Naive thymus-derived CD8-positive, alpha-beta T cell (primary cell): ENCODE measurements around the gene PRSS33. TPM values are rescaled to one million over a fixed set of nuclear protein-coding genes. Genes with fewer than 3 reads are reported as not detected.
A peak's percentile ranks its signal among the peaks of the same experiment; 100 is the strongest.

ENCODE experiments used
- ATAC-seq, 2 donors: fragments of 150-1000 bp; cut with Tn5 transposase in 1 of 2; sonication (Bioruptor Pico), chemical (Tn5 transposase) in 1 of 2; 1 replicate in 1 of 2; 2 replicates in 1 of 2; pipeline ENCODE4 v1.10.0; 2021; ENCODE audit warnings: mild to moderate bottlenecking in 2 of 2, moderate library complexity in 2 of 2
- POLR2A ChIA-PET: fragments of 350-600 bp; sonication (Branson Sonifier 250); formaldehyde crosslinking; loops from one replicate; lab custom pipeline; 2021; ENCODE audit warnings: antibody characterized with exemption; lab: Charles Lee
- DNase-seq, 10 donors: peaks; one replicate each; pipeline versions ENCODE4 v3.0.0 to v3.0.0-alpha.2; 2020 to 2022
- H3K27ac Mint-ChIP-seq, 10 donors: one replicate each; pipeline ENCODE4 v1.8.0; 2020 to 2022; ENCODE audit warnings: mild to moderate bottlenecking in 10 of 10, mixed read lengths in 10 of 10, moderate library complexity in 4 of 10, inconsistent platforms in 1 of 10
- H3K27me3 Mint-ChIP-seq, 5 donors: one replicate each; pipeline ENCODE4 v1.8.0; 2021 to 2022; ENCODE audit warnings: mixed read lengths in 5 of 5
- H3K36me3 Mint-ChIP-seq, 3 donors: one replicate each; pipeline ENCODE4 v1.8.0; 2020 to 2022; ENCODE audit warnings: mixed read lengths in 3 of 3, mild to moderate bottlenecking in 2 of 3, inconsistent platforms in 1 of 3
- H3K4me1 Mint-ChIP-seq, 4 donors: one replicate each; pipeline ENCODE4 v1.8.0; 2021 to 2022; ENCODE audit warnings: mixed read lengths in 4 of 4
- H3K4me3 Mint-ChIP-seq, 10 donors: one replicate each; pipeline ENCODE4 v1.8.0; 2020 to 2022; ENCODE audit warnings: mild to moderate bottlenecking in 10 of 10, mixed read lengths in 10 of 10, moderate library complexity in 6 of 10, inconsistent platforms in 1 of 10
- H3K9me3 Mint-ChIP-seq, 9 donors: one replicate each; pipeline ENCODE4 v1.8.0; 2020 to 2022; ENCODE audit warnings: mixed read lengths in 9 of 9, mild to moderate bottlenecking in 3 of 9, inconsistent platforms in 1 of 9, moderate library complexity in 1 of 9
- polyA plus RNA-seq, 3 donors: library from polyadenylated mRNA; unstranded; fragments of 300-500 nt; fragmentation: Illumina TruSeq; gene quantifications; one replicate each; pipeline ENCODE4 v1.2.3, GENCODE V29; 2021
- total RNA-seq, 8 experiments: library from RNA in 2 of 8; stranded (reverse) in 2 of 8; gene quantifications; one replicate each; pipeline ENCODE4 v1.2.3 and lab custom pipeline; 2021 to 2026

The PRSS33 gene
- total RNA-seq: not detected
- under 1 TPM in 1 of 3 donors, not detected in 2; 0.99 TPM for polyA plus RNA-seq
- total RNA-seq (lab: John Stamatoyannopoulos, UW): 0 to 0.17 (median 0) reads per million in 6 experiments

- no peak for DNase-seq
- H3K36me3 Mint-ChIP-seq: no peaks in the 10 kb centered on the region
- no peak for ATAC-seq
- no peaks in the 10 kb centered on the region for H3K9me3 Mint-ChIP-seq
- peaks cover 3 to 14% (median 11%) of the 10 kb centered on the region in 4 donors for H3K4me1 Mint-ChIP-seq
- H3K27ac Mint-ChIP-seq: peak within 1 kb of the TSS in 4 of 10 donors; percentile 52 to 89 (median 64)
- peak within 1 kb of the TSS in 5 of 10 donors; percentile 11 to 92 (median 53) for H3K4me3 Mint-ChIP-seq
- peaks cover 4 to 24% (median 7%) of the 10 kb centered on the region in 5 donors for H3K27me3 Mint-ChIP-seq
- POLR2A ChIA-PET: interaction anchor here (0.7 to 0.9 kb wide), 2 partner anchors 9 to 69 kb away, joined by 3 read pairs; no protein-coding TSS in a partner anchor
These were observed at the start of gene PRSS33 for GRCh38 chr16:2787406-2787805. Gene PRSS33 (minus strand): TSS chr16:2787560. CDS start chr16:2786547, 1,013 bp downstream.

GRCh38 chr16:2836646-2837508 is 49.5 kb upstream of the PRSS33 start:
- POLR2A ChIA-PET: interaction anchor here (0.5 kb wide), 1 partner anchor 38 kb away, joined by 6 read pairs; no protein-coding TSS in a partner anchor
- DNase-seq (peak in 1 of 10 donors; percentile 34), ATAC-seq (no peak)
- no peaks in the 10 kb centered on the region for H3K36me3 Mint-ChIP-seq
- peak overlapping the region in 4 of 10 donors; percentile 30 to 41 (median 38) for H3K27ac Mint-ChIP-seq
- H3K9me3 Mint-ChIP-seq: no peaks in the 10 kb centered on the region
- H3K4me1 Mint-ChIP-seq: peaks cover 14 to 39% (median 32%) of the 10 kb centered on the region in 4 donors
- H3K27me3 Mint-ChIP-seq: peaks cover 0 to 14% (median 11%) of the 10 kb centered on the region in 5 donors
- H3K4me3 Mint-ChIP-seq: no peak overlapping the region

GRCh38 chr16:2835638-2836493 is 48.5 kb upstream of the PRSS33 start:
- Mint-ChIP-seq H3K4me3 (no peak overlapping the region), H3K4me1 (peaks cover 16 to 32% (median 25%) of the 10 kb centered on the region in 4 donors), H3K27ac (no peak overlapping the region), H3K9me3 (no peaks in the 10 kb centered on the region), H3K27me3 (peaks cover 0 to 16% (median 15%) of the 10 kb centered on the region in 5 donors), H3K36me3 (no peaks in the 10 kb centered on the region)
- POLR2A ChIA-PET: no interaction called here
- DNase-seq (peak in 1 of 10 donors; percentile 52), ATAC-seq (no peak)

- no peak overlapping the region for H3K27ac Mint-ChIP-seq
- H3K36me3 Mint-ChIP-seq: no peaks in the 10 kb centered on the region
- POLR2A ChIA-PET: no interaction called here
- ATAC-seq: no peak
- DNase-seq: no peak
- H3K4me1 Mint-ChIP-seq: peaks cover 15 to 25% (median 20%) of the 10 kb centered on the region in 4 donors
- H3K27me3 Mint-ChIP-seq: peaks cover 0 to 17% (median 16%) of the 10 kb centered on the region in 5 donors
- H3K4me3 Mint-ChIP-seq: no peak overlapping the region
- no peaks in the 10 kb centered on the region for H3K9me3 Mint-ChIP-seq
These were observed 47.6 kb upstream of the PRSS33 start for GRCh38 chr16:2834968-2835367.

GRCh38 chr16:2833776-2834175 is 46.4 kb upstream of the PRSS33 start:
- POLR2A ChIA-PET: no interaction called here
- Mint-ChIP-seq H3K4me3 (no peak overlapping the region), H3K9me3 (no peaks in the 10 kb centered on the region), H3K27me3 (peaks cover 0 to 20% (median 17%) of the 10 kb centered on the region in 5 donors), H3K4me1 (peaks cover 6 to 18% (median 14%) of the 10 kb centered on the region in 4 donors), H3K36me3 (no peaks in the 10 kb centered on the region), H3K27ac (no peak overlapping the region)
- DNase-seq: no peak
- ATAC-seq: no peak

- Mint-ChIP-seq H3K9me3 (no peaks in the 10 kb centered on the region), H3K4me1 (peaks cover 0 to 6% (median 1%) of the 10 kb centered on the region in 4 donors), H3K4me3 (no peak overlapping the region), H3K36me3 (no peaks in the 10 kb centered on the region), H3K27ac (no peak overlapping the region), H3K27me3 (peaks cover 0 to 14% (median 9%) of the 10 kb centered on the region in 5 donors)
- DNase-seq: no peak
- ATAC-seq: no peak
- POLR2A ChIA-PET: interaction anchor here (0.6 kb wide), 1 partner anchor 44 kb away, joined by 3 read pairs; no protein-coding TSS in a partner anchor
These were observed 43.8 kb upstream of the PRSS33 start for GRCh38 chr16:2831203-2831602.

GRCh38 chr16:2830355-2830695 is 43.0 kb upstream of the PRSS33 start:
- Mint-ChIP-seq H3K4me1 (peaks cover 0 to 6% (median 1%) of the 10 kb centered on the region in 4 donors), H3K36me3 (no peaks in the 10 kb centered on the region), H3K9me3 (no peaks in the 10 kb centered on the region), H3K27me3 (peaks cover 0 to 14% (median 9%) of the 10 kb centered on the region in 5 donors), H3K27ac (no peak overlapping the region), H3K4me3 (no peak overlapping the region)
- POLR2A ChIA-PET: no interaction called here
- ATAC-seq: no peak
- DNase-seq: no peak

- ATAC-seq: no peak
- Mint-ChIP-seq H3K27me3 (peaks cover 0 to 14% (median 9%) of the 10 kb centered on the region in 5 donors), H3K36me3 (no peaks in the 10 kb centered on the region), H3K4me3 (no peak within 1 kb of the TSS), H3K27ac (no peak within 1 kb of the TSS), H3K4me1 (peaks cover 0 to 6% (median 1%) of the 10 kb centered on the region in 4 donors), H3K9me3 (no peaks in the 10 kb centered on the region)
- no peak for DNase-seq
- POLR2A ChIA-PET: no interaction called here
These were observed 42.4 kb upstream of the PRSS33 start, which contains the start of gene ZG16B for GRCh38 chr16:2829501-2830354. Gene ZG16B (plus strand): TSS chr16:2830303. CDS start chr16:2830442, 139 bp downstream.

GRCh38 chr16:2828876-2829430 is 41.6 kb upstream of the PRSS33 start:
- H3K4me3 Mint-ChIP-seq: no peak overlapping the region
- no peak for DNase-seq
- no peak overlapping the region for H3K27ac Mint-ChIP-seq
- peaks cover 0 to 6% (median 1%) of the 10 kb centered on the region in 4 donors for H3K4me1 Mint-ChIP-seq
- H3K27me3 Mint-ChIP-seq: peaks cover 0 to 14% (median 9%) of the 10 kb centered on the region in 5 donors
- ATAC-seq: no peak
- no peaks in the 10 kb centered on the region for H3K36me3 Mint-ChIP-seq
- no peaks in the 10 kb centered on the region for H3K9me3 Mint-ChIP-seq
- POLR2A ChIA-PET: no interaction called here

GRCh38 chr16:2828521-2828840 is 41.1 kb upstream of the PRSS33 start:
- no peak overlapping the region for H3K27ac Mint-ChIP-seq
- POLR2A ChIA-PET: no interaction called here
- H3K27me3 Mint-ChIP-seq: peaks cover 0 to 14% (median 9%) of the 10 kb centered on the region in 5 donors
- H3K36me3 Mint-ChIP-seq: no peaks in the 10 kb centered on the region
- peaks cover 0 to 6% (median 1%) of the 10 kb centered on the region in 4 donors for H3K4me1 Mint-ChIP-seq
- no peaks in the 10 kb centered on the region for H3K9me3 Mint-ChIP-seq
- H3K4me3 Mint-ChIP-seq: no peak overlapping the region
- ATAC-seq (no peak), DNase-seq (no peak)

- H3K27me3 Mint-ChIP-seq: peaks cover 0 to 14% (median 9%) of the 10 kb centered on the region in 5 donors
- no peaks in the 10 kb centered on the region for H3K36me3 Mint-ChIP-seq
- DNase-seq (no peak), ATAC-seq (no peak)
- H3K4me3 Mint-ChIP-seq: no peak overlapping the region
- H3K4me1 Mint-ChIP-seq: peaks cover 0 to 6% (median 1%) of the 10 kb centered on the region in 4 donors
- no peaks in the 10 kb centered on the region for H3K9me3 Mint-ChIP-seq
- POLR2A ChIA-PET: no interaction called here
- peak overlapping the region in 2 of 10 donors; percentile 48 to 59 for H3K27ac Mint-ChIP-seq
These were observed 40.6 kb upstream of the PRSS33 start for GRCh38 chr16:2827831-2828520.
